SK-N-SH treated with all-trans-retinoic acid at 6 μM for 48 hours (cell line): ENCODE results near the gene CUTA.
"Not testable (repeated sequence)": the region's sequence is repeated elsewhere in the genome, so short reads cannot be mapped to it uniquely, and the experiment has no call there.

Experiments
- ATAC-seq: fragments of 200-7000 bp; cut with Tn5 transposase; 3 replicates; pipeline ENCODE4 v1.9.1; 2020; ENCODE audit warnings: mild to moderate bottlenecking, moderate library complexity
- ARNTL ChIP-seq: fragments of 450-650 bp; formaldehyde crosslinking; IDR thresholded peaks from 2 replicates; pipeline ENCODE4 v1.5.0; 2020; ENCODE audit warnings: low read depth, mild to moderate bottlenecking, moderate library complexity, borderline replicate concordance
- BACH2 ChIP-seq: fragments of 250-450 bp; sonication (Bioruptor Pico); IDR thresholded peaks from 2 replicates; pipeline ENCODE4 v1.9.0; 2021; ENCODE audit warnings: mild to moderate bottlenecking, borderline replicate concordance
- CSDC2 ChIP-seq: fragments of 250-450 bp; sonication (Bioruptor Pico); IDR thresholded peaks from 2 replicates; pipeline ENCODE4 v1.5.0; 2020; ENCODE audit warnings: mild to moderate bottlenecking, moderate library complexity
- ESRRG ChIP-seq: fragments of 250-450 bp; sonication (Bioruptor Pico); IDR thresholded peaks from 2 replicates; pipeline ENCODE4 v1.6.1; 2021; ENCODE audit warnings: mild to moderate bottlenecking
- GLIS3 ChIP-seq: fragments of 250-450 bp; sonication (Bioruptor Pico); IDR thresholded peaks from 2 replicates; pipeline ENCODE4 v1.5.0; 2020; ENCODE audit warnings: mild to moderate bottlenecking, moderate library complexity
- OSR1 ChIP-seq: fragments of 250-450 bp; sonication (Bioruptor Pico); IDR thresholded peaks from 2 replicates; pipeline ENCODE4 v1.8.0; 2022; ENCODE audit warnings: moderate library complexity, mild to moderate bottlenecking, inconsistent platforms
- PPARA ChIP-seq: fragments of 250-450 bp; sonication (Bioruptor Pico); IDR thresholded peaks from 2 replicates; pipeline ENCODE4 v1.5.0; 2020; ENCODE audit warnings: mild to moderate bottlenecking, borderline replicate concordance
- RARB ChIP-seq: fragments of 250-450 bp; sonication (Bioruptor Pico); IDR thresholded peaks from 2 replicates; pipeline ENCODE4 v1.8.0; 2021; ENCODE audit warnings: mild to moderate bottlenecking, moderate library complexity
- TCF4 ChIP-seq: fragments of 250-450 bp; sonication (Bioruptor Pico); IDR thresholded peaks from 2 replicates; pipeline ENCODE4 v1.8.0; 2021; ENCODE audit warnings: mild to moderate bottlenecking, moderate library complexity, borderline replicate concordance
- TOX ChIP-seq: fragments of 250-450 bp; sonication (Bioruptor Pico); IDR thresholded peaks from 2 replicates; pipeline ENCODE4 v1.8.0; 2021; ENCODE audit warnings: mild to moderate bottlenecking, moderate library complexity, borderline replicate concordance
- ZC3H10 ChIP-seq: fragments of 250-450 bp; sonication (Bioruptor Pico); IDR thresholded peaks from 2 replicates; pipeline ENCODE4 v1.5.1; 2021; ENCODE audit warnings: mild to moderate bottlenecking, moderate library complexity
- TF ChIP-seq, protein P1 (sequence below): fragments of 250-450 bp; sonication (Bioruptor Pico); IDR thresholded peaks from 2 replicates; pipeline ENCODE4 v1.5.1; 2021; ENCODE audit warnings: mild to moderate bottlenecking, moderate library complexity
- TF ChIP-seq, protein P2 (sequence below): fragments of 250-450 bp; sonication (Bioruptor Pico); IDR thresholded peaks from 2 replicates; pipeline ENCODE4 v1.5.0; 2020; ENCODE audit warnings: mild to moderate bottlenecking, moderate library complexity
- TF ChIP-seq, protein P3 (sequence below): fragments of 250-450 bp; sonication (Bioruptor Pico); IDR thresholded peaks from 2 replicates; pipeline ENCODE4 v1.8.0; 2020; ENCODE audit warnings: mild to moderate bottlenecking, moderate library complexity, borderline replicate concordance
- TF ChIP-seq, protein P4 (sequence below): fragments of 250-450 bp; sonication (Bioruptor Pico); IDR thresholded peaks from 2 replicates; pipeline ENCODE4 v1.8.0; 2021; ENCODE audit warnings: low read depth, mild to moderate bottlenecking, moderate library complexity, borderline replicate concordance

The CUTA gene

DNA sequence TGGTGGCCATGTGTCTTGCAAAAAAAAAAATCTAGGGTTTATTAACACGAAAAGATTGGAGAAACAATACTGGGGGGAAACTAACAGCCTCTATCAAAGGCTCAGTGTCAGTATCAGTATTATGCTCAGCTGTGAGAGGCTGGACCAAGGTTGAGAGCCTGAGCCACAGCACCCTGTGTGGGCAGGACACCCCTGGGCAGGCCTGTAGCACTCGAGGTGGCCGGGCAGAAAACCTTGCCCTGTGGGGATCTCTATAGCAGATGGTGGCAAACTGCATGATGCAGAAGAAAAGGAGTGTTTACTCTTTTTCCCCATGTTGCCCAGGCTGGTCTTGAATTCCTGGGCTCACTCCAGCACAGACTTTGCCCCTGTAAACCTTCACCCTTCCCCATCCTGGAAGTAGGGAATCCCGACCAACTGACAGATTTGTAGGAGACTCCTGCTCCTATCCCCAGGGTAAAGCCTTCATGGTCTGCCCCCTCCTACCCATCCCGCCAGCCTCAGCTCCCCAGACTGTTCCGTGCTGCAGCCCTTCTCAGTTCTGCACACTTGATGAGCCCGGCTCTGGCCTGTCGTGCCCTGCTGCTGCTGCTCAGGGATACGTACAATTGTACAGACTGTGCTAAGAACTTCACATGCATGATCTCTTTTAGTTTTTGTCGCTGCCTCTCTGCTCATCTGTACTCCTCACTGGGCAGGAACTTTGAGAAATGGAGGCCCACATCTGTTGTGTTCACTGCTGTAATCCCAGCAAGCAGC is 34.3 kb downstream of the CUTA start:
- TF ChIP-seq BACH2 (CRISPR knock-in tag) (no peak), CSDC2 (CRISPR knock-in tag) (no peak)
- ATAC-seq: no peak; the same call in 2 of the 3 replicates

DNA sequence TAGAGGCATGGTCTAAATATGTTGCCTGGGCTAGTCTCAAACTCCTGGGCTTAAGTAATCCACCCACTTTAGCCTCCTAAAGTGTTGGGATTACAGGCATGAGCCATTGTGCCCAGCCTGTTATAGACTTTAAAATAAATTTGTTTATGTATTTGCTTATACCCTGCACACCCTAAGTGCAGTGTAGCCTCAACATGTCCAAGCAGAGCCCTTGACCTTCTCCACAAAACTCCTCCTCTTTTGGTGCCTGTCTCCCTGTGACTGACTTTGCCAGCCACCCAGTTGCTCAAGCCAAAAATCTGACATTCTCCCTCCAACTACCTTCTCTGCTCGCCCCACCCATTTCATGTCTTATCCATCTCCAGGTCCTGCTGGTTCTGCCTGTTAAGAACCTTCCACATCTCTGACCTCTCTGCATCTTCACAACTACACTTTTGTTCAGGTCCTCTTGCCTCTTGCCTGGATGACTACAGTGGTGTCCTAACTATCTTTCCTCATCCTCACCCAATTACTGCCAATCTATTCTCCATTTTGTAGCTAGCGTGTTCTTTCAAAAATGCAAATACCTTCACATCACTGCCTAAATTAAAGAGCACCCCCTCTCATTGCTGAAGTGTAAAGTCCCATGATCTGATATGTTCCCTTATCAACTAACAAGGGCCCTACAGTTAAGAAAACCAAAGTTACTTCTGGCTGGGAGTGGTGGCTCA is 37.5 kb downstream of the CUTA start:
- no peak for TF ChIP-seq OSR1
- no peak for TF ChIP-seq ZC3H10 (CRISPR knock-in tag)
- TF ChIP-seq CSDC2 (CRISPR knock-in tag): no peak
- TF ChIP-seq ESRRG: no peak
- no peak for TF ChIP-seq TOX
- TF ChIP-seq, protein P1, sequence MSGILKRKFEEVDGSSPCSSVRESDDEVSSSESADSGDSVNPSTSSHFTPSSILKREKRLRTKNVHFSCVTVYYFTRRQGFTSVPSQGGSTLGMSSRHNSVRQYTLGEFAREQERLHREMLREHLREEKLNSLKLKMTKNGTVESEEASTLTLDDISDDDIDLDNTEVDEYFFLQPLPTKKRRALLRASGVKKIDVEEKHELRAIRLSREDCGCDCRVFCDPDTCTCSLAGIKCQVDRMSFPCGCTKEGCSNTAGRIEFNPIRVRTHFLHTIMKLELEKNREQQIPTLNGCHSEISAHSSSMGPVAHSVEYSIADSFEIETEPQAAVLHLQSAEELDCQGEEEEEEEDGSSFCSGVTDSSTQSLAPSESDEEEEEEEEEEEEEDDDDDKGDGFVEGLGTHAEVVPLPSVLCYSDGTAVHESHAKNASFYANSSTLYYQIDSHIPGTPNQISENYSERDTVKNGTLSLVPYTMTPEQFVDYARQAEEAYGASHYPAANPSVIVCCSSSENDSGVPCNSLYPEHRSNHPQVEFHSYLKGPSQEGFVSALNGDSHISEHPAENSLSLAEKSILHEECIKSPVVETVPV (CRISPR knock-in tag): no peak
- no peak for TF ChIP-seq TCF4 (CRISPR knock-in tag)
- no peak for TF ChIP-seq PPARA (CRISPR knock-in tag)
- TF ChIP-seq, protein P2, sequence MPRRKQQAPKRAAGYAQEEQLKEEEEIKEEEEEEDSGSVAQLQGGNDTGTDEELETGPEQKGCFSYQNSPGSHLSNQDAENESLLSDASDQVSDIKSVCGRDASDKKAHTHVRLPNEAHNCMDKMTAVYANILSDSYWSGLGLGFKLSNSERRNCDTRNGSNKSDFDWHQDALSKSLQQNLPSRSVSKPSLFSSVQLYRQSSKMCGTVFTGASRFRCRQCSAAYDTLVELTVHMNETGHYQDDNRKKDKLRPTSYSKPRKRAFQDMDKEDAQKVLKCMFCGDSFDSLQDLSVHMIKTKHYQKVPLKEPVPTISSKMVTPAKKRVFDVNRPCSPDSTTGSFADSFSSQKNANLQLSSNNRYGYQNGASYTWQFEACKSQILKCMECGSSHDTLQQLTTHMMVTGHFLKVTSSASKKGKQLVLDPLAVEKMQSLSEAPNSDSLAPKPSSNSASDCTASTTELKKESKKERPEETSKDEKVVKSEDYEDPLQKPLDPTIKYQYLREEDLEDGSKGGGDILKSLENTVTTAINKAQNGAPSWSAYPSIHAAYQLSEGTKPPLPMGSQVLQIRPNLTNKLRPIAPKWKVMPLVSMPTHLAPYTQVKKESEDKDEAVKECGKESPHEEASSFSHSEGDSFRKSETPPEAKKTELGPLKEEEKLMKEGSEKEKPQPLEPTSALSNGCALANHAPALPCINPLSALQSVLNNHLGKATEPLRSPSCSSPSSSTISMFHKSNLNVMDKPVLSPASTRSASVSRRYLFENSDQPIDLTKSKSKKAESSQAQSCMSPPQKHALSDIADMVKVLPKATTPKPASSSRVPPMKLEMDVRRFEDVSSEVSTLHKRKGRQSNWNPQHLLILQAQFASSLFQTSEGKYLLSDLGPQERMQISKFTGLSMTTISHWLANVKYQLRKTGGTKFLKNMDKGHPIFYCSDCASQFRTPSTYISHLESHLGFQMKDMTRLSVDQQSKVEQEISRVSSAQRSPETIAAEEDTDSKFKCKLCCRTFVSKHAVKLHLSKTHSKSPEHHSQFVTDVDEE (CRISPR knock-in tag): no peak
- TF ChIP-seq, protein P3, sequence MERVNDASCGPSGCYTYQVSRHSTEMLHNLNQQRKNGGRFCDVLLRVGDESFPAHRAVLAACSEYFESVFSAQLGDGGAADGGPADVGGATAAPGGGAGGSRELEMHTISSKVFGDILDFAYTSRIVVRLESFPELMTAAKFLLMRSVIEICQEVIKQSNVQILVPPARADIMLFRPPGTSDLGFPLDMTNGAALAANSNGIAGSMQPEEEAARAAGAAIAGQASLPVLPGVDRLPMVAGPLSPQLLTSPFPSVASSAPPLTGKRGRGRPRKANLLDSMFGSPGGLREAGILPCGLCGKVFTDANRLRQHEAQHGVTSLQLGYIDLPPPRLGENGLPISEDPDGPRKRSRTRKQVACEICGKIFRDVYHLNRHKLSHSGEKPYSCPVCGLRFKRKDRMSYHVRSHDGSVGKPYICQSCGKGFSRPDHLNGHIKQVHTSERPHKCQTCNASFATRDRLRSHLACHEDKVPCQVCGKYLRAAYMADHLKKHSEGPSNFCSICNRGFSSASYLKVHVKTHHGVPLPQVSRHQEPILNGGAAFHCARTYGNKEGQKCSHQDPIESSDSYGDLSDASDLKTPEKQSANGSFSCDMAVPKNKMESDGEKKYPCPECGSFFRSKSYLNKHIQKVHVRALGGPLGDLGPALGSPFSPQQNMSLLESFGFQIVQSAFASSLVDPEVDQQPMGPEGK (CRISPR knock-in tag): no peak
- no peak for TF ChIP-seq RARB (CRISPR knock-in tag)
- TF ChIP-seq GLIS3 (CRISPR knock-in tag): no peak
- no peak for TF ChIP-seq ARNTL (CRISPR knock-in tag)
- no peak for ATAC-seq

DNA sequence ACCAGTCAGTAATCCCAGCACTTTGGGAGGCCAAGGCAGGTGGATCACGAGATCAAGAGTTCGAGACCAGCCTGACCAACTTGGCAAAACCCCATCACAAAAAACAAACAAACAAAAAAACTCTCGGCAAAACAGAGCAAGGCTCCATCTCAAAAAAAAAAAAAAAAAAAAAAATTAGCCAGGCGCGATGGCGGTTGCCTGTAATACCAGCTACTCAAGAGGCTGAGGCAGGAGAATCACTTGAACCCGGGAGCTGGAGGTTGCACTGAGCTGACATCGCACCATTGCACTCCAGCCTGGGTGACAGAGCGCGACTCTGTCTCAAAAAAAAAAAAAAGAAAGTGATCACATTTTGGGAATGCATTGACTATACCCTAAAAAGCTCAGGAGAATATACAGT is 38.7 kb downstream of the CUTA start:
- ATAC-seq: not testable (repeated sequence)

DNA sequence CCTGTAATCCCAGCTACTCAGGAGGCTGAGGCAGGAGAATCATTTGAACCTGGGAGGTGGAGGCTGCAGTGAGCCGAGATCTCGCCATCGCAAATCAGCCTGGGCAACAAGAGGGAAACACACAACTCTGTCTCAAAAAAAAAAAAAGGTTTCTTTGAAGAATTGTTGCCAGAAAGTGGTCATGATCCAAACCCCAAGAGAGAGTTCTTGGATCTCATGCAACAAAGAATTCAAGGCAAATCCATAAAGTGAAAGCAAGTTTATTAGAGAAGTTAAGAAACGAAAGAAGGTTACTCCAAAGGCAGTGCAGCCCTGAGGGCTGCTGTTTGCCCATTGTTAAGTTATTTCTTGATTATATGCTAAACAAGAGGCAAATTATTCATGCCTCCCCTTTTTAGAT is 40.7 kb downstream of the CUTA start:
- TF ChIP-seq ARNTL (CRISPR knock-in tag): no peak
- TF ChIP-seq, protein P2 (CRISPR knock-in tag): no peak
- no peak for TF ChIP-seq CSDC2 (CRISPR knock-in tag)
- no peak for TF ChIP-seq ZC3H10 (CRISPR knock-in tag)
- TF ChIP-seq BACH2 (CRISPR knock-in tag): no peak
- TF ChIP-seq, protein P4, sequence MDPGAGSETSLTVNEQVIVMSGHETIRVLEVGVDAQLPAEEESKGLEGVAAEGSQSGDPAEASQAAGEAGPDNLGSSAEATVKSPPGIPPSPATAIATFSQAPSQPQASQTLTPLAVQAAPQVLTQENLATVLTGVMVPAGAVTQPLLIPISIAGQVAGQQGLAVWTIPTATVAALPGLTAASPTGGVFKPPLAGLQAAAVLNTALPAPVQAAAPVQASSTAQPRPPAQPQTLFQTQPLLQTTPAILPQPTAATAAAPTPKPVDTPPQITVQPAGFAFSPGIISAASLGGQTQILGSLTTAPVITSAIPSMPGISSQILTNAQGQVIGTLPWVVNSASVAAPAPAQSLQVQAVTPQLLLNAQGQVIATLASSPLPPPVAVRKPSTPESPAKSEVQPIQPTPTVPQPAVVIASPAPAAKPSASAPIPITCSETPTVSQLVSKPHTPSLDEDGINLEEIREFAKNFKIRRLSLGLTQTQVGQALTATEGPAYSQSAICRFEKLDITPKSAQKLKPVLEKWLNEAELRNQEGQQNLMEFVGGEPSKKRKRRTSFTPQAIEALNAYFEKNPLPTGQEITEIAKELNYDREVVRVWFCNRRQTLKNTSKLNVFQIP: no peak
- TF ChIP-seq, all 23 proteins: peak for 0

More for the DNA sequence above, 40.7 kb downstream of the CUTA start:
- no peak for ATAC-seq
